Measurements from ENCODE around the gene STK24.

DNA sequence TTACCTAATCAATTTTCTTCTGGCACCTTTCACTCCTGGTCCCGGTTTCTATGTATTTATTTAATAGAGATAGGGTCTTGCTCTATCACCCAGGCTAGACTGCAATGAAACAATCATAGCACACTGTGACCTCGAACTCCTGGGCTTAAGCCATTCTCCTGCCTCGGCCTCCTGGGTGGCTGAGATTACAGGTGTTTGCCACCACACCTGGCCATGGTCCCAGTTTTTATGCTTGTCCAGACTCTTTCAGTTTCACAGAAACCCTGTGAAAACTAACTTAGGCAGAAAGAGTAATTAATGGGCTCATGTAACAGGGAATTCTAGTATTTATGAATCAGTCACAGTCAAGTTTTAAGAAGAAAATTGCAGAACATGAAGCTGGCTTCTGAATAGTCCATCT is 9.0 kb upstream of the STK24 start:
- TF ChIP-seq, protein P1, sequence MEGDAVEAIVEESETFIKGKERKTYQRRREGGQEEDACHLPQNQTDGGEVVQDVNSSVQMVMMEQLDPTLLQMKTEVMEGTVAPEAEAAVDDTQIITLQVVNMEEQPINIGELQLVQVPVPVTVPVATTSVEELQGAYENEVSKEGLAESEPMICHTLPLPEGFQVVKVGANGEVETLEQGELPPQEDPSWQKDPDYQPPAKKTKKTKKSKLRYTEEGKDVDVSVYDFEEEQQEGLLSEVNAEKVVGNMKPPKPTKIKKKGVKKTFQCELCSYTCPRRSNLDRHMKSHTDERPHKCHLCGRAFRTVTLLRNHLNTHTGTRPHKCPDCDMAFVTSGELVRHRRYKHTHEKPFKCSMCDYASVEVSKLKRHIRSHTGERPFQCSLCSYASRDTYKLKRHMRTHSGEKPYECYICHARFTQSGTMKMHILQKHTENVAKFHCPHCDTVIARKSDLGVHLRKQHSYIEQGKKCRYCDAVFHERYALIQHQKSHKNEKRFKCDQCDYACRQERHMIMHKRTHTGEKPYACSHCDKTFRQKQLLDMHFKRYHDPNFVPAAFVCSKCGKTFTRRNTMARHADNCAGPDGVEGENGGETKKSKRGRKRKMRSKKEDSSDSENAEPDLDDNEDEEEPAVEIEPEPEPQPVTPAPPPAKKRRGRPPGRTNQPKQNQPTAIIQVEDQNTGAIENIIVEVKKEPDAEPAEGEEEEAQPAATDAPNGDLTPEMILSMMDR (conservative IDR thresholded peaks at IDR 0.05 in 1 of 2, IDR thresholded peaks at IDR 0.05 in 1 of 2; ENCODE audit: low read depth in 1 of 2, low read length in 2 of 2), result no peak
- TF ChIP-seq EZH2 (IDR thresholded peaks at IDR 0.05; ENCODE audit: low read length, missing control alignments), result no peak
